Stomach (tissue), 4 donors: ENCODE measurements around the gene MACROD1.

ENCODE experiments used
- POLR2A ChIP-seq, 4 donors: fragments of 450-650 bp; IDR thresholded peaks; one replicate each; pipeline ENCODE4 v1.6.1; 2016; ENCODE audit warnings: antibody characterized with exemption in 4 of 4, control low read depth in 2 of 4, mild to moderate bottlenecking in 1 of 4, moderate library complexity in 1 of 4
- POLR2AphosphoS5 ChIP-seq, 3 donors: sonication (generic); formaldehyde crosslinking; IDR thresholded peaks; one replicate each; pipeline ENCODE4 v1.6.1; 2016; ENCODE audit warnings: antibody characterized with exemption in 3 of 3
- TF ChIP-seq, protein P1 (sequence below), 7 experiments: fragments of 450-650 bp in 4 of 7; fragments of 200-600 bp in 3 of 7; sonication (generic) in 3 of 7; IDR thresholded peaks; one replicate each; pipeline ENCODE4 v1.5.1; 2016 to 2019; ENCODE audit warnings: antibody characterized with exemption in 7 of 7, control low read depth in 2 of 7, mild to moderate bottlenecking in 1 of 7

- TF ChIP-seq, protein P1, sequence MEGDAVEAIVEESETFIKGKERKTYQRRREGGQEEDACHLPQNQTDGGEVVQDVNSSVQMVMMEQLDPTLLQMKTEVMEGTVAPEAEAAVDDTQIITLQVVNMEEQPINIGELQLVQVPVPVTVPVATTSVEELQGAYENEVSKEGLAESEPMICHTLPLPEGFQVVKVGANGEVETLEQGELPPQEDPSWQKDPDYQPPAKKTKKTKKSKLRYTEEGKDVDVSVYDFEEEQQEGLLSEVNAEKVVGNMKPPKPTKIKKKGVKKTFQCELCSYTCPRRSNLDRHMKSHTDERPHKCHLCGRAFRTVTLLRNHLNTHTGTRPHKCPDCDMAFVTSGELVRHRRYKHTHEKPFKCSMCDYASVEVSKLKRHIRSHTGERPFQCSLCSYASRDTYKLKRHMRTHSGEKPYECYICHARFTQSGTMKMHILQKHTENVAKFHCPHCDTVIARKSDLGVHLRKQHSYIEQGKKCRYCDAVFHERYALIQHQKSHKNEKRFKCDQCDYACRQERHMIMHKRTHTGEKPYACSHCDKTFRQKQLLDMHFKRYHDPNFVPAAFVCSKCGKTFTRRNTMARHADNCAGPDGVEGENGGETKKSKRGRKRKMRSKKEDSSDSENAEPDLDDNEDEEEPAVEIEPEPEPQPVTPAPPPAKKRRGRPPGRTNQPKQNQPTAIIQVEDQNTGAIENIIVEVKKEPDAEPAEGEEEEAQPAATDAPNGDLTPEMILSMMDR (IDR thresholded peaks at IDR 0.05), result no peak
- TF ChIP-seq POLR2A (IDR thresholded peaks at IDR 0.05) (no peak), POLR2AphosphoS5 (IDR thresholded peaks at IDR 0.05) (no peak)
Measured at GRCh38 chr11:64211181-64211872, 45.4 kb upstream of the MACROD1 start.
